Mucosa of rectum (tissue), 2 donors: ENCODE data around the gene REG1B.

Source experiments
- H3K27ac ChIP-seq, 2 donors: one replicate each; pipeline ENCODE4 v1.7.0; 2013; ENCODE audit warnings: inconsistent platforms in 2 of 2, low read depth in 2 of 2, low read length in 2 of 2
- H3K27me3 ChIP-seq, 2 donors: one replicate each; pipeline ENCODE4 v1.7.0; 2013; ENCODE audit warnings: low read length in 2 of 2; ENCODE audit not compliant: control insufficient read depth in 2 of 2, insufficient read depth in 2 of 2
- H3K36me3 ChIP-seq, 2 donors: one replicate each; pipeline ENCODE4 v1.7.0; 2013; ENCODE audit warnings: low read length in 2 of 2; ENCODE audit not compliant: control insufficient read depth in 2 of 2, insufficient read depth in 2 of 2
- H3K4me1 ChIP-seq, 2 donors: one replicate each; pipeline ENCODE4 v1.7.0; 2013; ENCODE audit warnings: low read length in 2 of 2, mild to moderate bottlenecking in 1 of 2; ENCODE audit not compliant: control insufficient read depth in 2 of 2, insufficient read depth in 2 of 2
- H3K4me3 ChIP-seq, 2 donors: one replicate each; pipeline ENCODE4 v1.7.0; 2013; ENCODE audit warnings: low read length in 2 of 2
- H3K9ac ChIP-seq, 2 donors: one replicate each; pipeline ENCODE4 v1.7.0; 2013; ENCODE audit warnings: low read length in 2 of 2, low read depth in 1 of 2, mild to moderate bottlenecking in 1 of 2
- H3K9me3 ChIP-seq, 2 donors: one replicate each; pipeline ENCODE4 v1.7.0; 2013; ENCODE audit warnings: low read length in 2 of 2; ENCODE audit not compliant: control insufficient read depth in 2 of 2
- donor health status: healthy.
- donor health status: Normal muscosa, but diverticular disease.

The REG1B gene

GRCh38 chr2:79087785-79088364 lies at the start of gene REG1B:
TSS of gene REG1B (minus strand) at chr2:79087993. CDS start at chr2:79087612, 381 bp downstream.
- Histone ChIP-seq H3K9ac (no peak within 1 kb of the TSS), H3K9me3 (no peaks in the 10 kb centered on the region), H3K4me1 (no peaks in the 10 kb centered on the region), H3K27ac (no peak within 1 kb of the TSS), H3K27me3 (peaks cover 10 to 31% of the 10 kb centered on the region in 2 donors), H3K4me3 (no peak within 1 kb of the TSS), H3K36me3 (no peaks in the 10 kb centered on the region)

GRCh38 chr2:79131687-79132086 lies 43.9 kb upstream of the REG1B start:
- no peak overlapping the region for H3K4me3 ChIP-seq
- no peaks in the 10 kb centered on the region for H3K4me1 ChIP-seq
- peaks cover 15 to 42% of the 10 kb centered on the region in 2 donors for H3K27me3 ChIP-seq
- H3K9me3 ChIP-seq, result no peaks in the 10 kb centered on the region
- no peak overlapping the region for H3K9ac ChIP-seq
- H3K36me3 ChIP-seq, result no peaks in the 10 kb centered on the region
- H3K27ac ChIP-seq, result no peak overlapping the region

GRCh38 chr2:79129804-79130203 lies 42.0 kb upstream of the REG1B start:
- H3K27ac ChIP-seq, result no peak overlapping the region
- no peak overlapping the region for H3K9ac ChIP-seq
- H3K4me3 ChIP-seq, result no peak overlapping the region
- H3K27me3 ChIP-seq, result peaks cover 9 to 36% of the 10 kb centered on the region in 2 donors
- H3K36me3 ChIP-seq, result no peaks in the 10 kb centered on the region
- H3K4me1 ChIP-seq, result no peaks in the 10 kb centered on the region
- H3K9me3 ChIP-seq, result no peaks in the 10 kb centered on the region

GRCh38 chr2:79129260-79129659 lies 41.5 kb upstream of the REG1B start:
- no peaks in the 10 kb centered on the region for H3K36me3 ChIP-seq
- H3K27me3 ChIP-seq, result peaks cover 9 to 32% of the 10 kb centered on the region in 2 donors
- no peaks in the 10 kb centered on the region for H3K9me3 ChIP-seq
- no peaks in the 10 kb centered on the region for H3K4me1 ChIP-seq
- H3K4me3 ChIP-seq, result no peak overlapping the region
- H3K9ac ChIP-seq, result no peak overlapping the region
- H3K27ac ChIP-seq, result no peak overlapping the region

- Histone ChIP-seq H3K9ac (no peak overlapping the region), H3K36me3 (no peaks in the 10 kb centered on the region), H3K27ac (no peak overlapping the region), H3K27me3 (peaks cover 2 to 25% of the 10 kb centered on the region in 2 donors), H3K4me3 (no peak overlapping the region), H3K9me3 (no peaks in the 10 kb centered on the region), H3K4me1 (no peaks in the 10 kb centered on the region)
Measured at GRCh38 chr2:79128406-79128805, 40.6 kb upstream of the REG1B start.

- H3K36me3 ChIP-seq, result no peaks in the 10 kb centered on the region
- H3K4me1 ChIP-seq, result no peaks in the 10 kb centered on the region
- no peaks in the 10 kb centered on the region for H3K9me3 ChIP-seq
- H3K4me3 ChIP-seq, result no peak overlapping the region
- H3K27ac ChIP-seq, result no peak overlapping the region
- no peak overlapping the region for H3K9ac ChIP-seq
- H3K27me3 ChIP-seq, result peaks cover under 1 to 34% of the 10 kb centered on the region in 2 donors
Measured at GRCh38 chr2:79125721-79125985, 37.9 kb upstream of the REG1B start.

GRCh38 chr2:79124907-79125720 lies 37.3 kb upstream of the REG1B start:
- H3K4me3 ChIP-seq, result no peak overlapping the region
- no peaks in the 10 kb centered on the region for H3K9me3 ChIP-seq
- H3K36me3 ChIP-seq, result no peaks in the 10 kb centered on the region
- H3K9ac ChIP-seq, result no peak overlapping the region
- no peak overlapping the region for H3K27ac ChIP-seq
- H3K27me3 ChIP-seq, result peaks cover 4 to 29% of the 10 kb centered on the region in 2 donors
- no peaks in the 10 kb centered on the region for H3K4me1 ChIP-seq

- Histone ChIP-seq H3K27ac (no peak overlapping the region), H3K4me1 (no peaks in the 10 kb centered on the region), H3K27me3 (peaks cover 4 to 23% of the 10 kb centered on the region in 2 donors), H3K9me3 (no peaks in the 10 kb centered on the region), H3K36me3 (no peaks in the 10 kb centered on the region), H3K9ac (no peak overlapping the region), H3K4me3 (no peak overlapping the region)
Measured at GRCh38 chr2:79122676-79123075, 34.9 kb upstream of the REG1B start.

- no peak within 1 kb of the TSS for H3K9ac ChIP-seq
- no peaks in the 10 kb centered on the region for H3K36me3 ChIP-seq
- H3K9me3 ChIP-seq, result no peaks in the 10 kb centered on the region
- no peak within 1 kb of the TSS for H3K4me3 ChIP-seq
- no peaks in the 10 kb centered on the region for H3K4me1 ChIP-seq
- no peak within 1 kb of the TSS for H3K27ac ChIP-seq
- H3K27me3 ChIP-seq, result peaks cover 4 to 17% of the 10 kb centered on the region in 2 donors
Measured at GRCh38 chr2:79120194-79120713, 32.5 kb upstream of the REG1B start, which contains the start of gene REG1A. TSS of gene REG1A (plus strand) at chr2:79120488. CDS start at chr2:79120862, 374 bp downstream.
